ENCODE results near the gene PPP1R3D. TPM values are rescaled to one million over a fixed set of nuclear protein-coding genes. Genes with fewer than 3 reads are reported as not detected.

The PPP1R3D gene
- total RNA-seq, 4 donors from 2014 or later, result 14.5 to 20.0 (median 16.1) TPM

DNA sequence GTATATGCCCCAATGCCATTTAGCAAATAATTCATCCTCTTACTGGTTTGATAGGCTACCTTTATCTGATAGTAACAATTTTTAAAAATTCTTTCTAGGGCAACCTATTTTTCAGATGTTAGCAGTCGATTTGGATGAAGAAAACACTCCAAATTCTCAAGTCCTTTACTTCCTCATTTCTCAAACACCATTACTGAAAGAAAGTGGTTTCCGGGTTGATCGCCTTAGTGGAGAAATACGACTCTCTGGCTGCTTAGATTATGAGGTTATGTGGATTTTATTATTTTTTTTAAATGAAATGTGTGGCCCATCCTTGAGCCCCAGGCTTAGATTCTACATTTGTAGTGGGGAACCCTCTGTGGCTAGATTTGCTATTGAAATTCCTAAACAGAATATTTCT lies 44.4 kb upstream of the PPP1R3D start:
- DNase-seq (ENCODE audit: low spot score in 2 of 2), result no peak
- 77 to 82% methylated on average over 4 of the region's 4 CpGs for WGBS, 2 donors
- TF ChIP-seq, protein P1, sequence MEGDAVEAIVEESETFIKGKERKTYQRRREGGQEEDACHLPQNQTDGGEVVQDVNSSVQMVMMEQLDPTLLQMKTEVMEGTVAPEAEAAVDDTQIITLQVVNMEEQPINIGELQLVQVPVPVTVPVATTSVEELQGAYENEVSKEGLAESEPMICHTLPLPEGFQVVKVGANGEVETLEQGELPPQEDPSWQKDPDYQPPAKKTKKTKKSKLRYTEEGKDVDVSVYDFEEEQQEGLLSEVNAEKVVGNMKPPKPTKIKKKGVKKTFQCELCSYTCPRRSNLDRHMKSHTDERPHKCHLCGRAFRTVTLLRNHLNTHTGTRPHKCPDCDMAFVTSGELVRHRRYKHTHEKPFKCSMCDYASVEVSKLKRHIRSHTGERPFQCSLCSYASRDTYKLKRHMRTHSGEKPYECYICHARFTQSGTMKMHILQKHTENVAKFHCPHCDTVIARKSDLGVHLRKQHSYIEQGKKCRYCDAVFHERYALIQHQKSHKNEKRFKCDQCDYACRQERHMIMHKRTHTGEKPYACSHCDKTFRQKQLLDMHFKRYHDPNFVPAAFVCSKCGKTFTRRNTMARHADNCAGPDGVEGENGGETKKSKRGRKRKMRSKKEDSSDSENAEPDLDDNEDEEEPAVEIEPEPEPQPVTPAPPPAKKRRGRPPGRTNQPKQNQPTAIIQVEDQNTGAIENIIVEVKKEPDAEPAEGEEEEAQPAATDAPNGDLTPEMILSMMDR (IDR thresholded peaks at IDR 0.05), result no peak
- TF ChIP-seq POLR2A (IDR thresholded peaks at IDR 0.05), result no peak
- no peak overlapping the region for H3K4me3 ChIP-seq (ENCODE audit: low read depth, poor library complexity, severe bottlenecking)
- intact Hi-C loops (cut with DNase I; ENCODE audit: low total_unique reads), result no loop called here

DNA sequence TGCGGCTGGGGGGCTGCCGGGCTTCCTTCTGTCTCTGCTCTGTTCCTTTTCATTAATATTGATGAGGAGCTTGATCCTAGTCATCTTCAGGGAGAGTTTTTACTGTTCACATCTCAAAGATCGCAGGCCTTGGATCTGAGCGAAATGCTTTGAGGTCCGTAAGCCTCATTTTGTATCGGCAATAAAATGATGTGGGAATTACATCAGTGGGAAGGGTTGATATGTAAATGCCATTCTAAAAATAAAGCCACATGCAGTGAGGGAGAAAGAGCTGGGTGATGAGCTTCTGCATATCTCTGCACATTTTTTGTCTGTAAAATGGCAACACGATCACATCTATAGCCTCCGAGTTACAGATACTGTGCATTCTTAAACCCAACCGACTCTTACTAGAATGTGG lies 43.0 kb upstream of the PPP1R3D start:
- no peak overlapping the region for H3K4me3 ChIP-seq (ENCODE audit: low read depth, poor library complexity, severe bottlenecking)
- DNase-seq (ENCODE audit: low spot score in 2 of 2), result no peak
- whole genome bisulfite sequencing, 2 donors, result 87% methylated on average over 9 of the region's 9 CpGs
- no peak for TF ChIP-seq POLR2A (IDR thresholded peaks at IDR 0.05)
- TF ChIP-seq, protein P1 (IDR thresholded peaks at IDR 0.05), result no peak
- intact Hi-C loops (cut with DNase I; ENCODE audit: low total_unique reads), result no loop called here

DNA sequence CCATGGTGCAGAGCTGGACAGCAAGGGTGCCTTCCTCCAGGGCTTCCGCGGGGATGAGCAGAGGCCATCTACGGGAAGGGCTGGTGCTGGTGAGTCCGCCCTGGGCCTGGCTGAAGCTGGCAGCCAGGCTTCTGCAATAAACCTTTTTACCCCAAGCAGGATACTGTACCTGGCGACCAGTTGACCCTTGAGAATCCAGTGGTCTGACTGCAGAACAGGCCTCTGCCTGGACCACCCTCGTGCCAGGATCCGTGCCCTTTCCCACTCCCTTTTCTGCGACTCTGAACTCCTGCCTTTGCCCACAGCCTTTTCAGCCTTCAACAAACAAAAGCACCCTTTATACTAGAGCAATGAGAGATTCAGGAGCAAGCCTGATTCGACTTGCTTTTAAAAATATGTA lies 37.0 kb upstream of the PPP1R3D start:
- DNase-seq (ENCODE audit: low spot score in 2 of 2), result no peak
- intact Hi-C loops (cut with DNase I; ENCODE audit: low total_unique reads), result no loop called here
- WGBS, 2 donors, result 84 to 86% methylated on average over 8 to 9 of the region's 9 CpGs
- TF ChIP-seq POLR2A (IDR thresholded peaks at IDR 0.05), result no peak
- TF ChIP-seq, protein P1 (IDR thresholded peaks at IDR 0.05), result no peak
- no peak overlapping the region for H3K4me3 ChIP-seq (ENCODE audit: low read depth, poor library complexity, severe bottlenecking)

DNA sequence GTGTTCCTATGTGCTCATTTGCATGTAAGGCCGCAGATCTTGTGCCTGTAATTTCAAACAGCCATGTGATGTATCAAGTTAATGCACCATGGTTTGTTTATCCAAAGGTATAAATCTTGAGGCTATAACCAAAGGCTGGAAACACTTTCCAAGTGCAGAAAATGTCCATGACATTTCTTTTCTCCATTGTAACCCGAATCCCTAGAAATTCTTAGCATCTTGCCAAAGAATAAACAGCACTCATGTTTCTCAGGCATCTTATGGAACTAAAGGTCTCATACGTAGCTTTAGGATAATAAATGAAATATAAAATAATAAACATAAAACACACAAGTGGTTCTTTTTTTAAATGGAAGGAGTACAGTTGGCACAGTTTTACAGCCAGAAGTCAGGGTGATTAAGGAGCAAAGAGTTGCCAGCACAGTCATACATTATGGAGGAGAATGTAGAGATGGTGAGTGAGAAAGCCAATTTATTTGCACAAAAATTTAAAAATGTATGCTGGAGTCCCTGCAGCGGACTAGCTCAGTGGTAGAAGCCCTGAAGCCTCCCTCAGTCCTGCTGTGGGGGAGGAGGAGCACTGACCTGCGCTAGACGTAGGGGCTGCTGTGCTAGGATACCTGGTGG lies 36.2 kb upstream of the PPP1R3D start:
- intact Hi-C loops (cut with DNase I; ENCODE audit: low total_unique reads), result no loop called here
- no peak for TF ChIP-seq POLR2A (IDR thresholded peaks at IDR 0.05)
- TF ChIP-seq, protein P1 (IDR thresholded peaks at IDR 0.05), result no peak
- no peak for DNase-seq (ENCODE audit: low spot score in 2 of 2)
- no peak overlapping the region for H3K4me3 ChIP-seq (ENCODE audit: low read depth, poor library complexity, severe bottlenecking)
- WGBS, 2 donors, result 81 to 85% methylated on average over 6 of the region's 6 CpGs

DNA sequence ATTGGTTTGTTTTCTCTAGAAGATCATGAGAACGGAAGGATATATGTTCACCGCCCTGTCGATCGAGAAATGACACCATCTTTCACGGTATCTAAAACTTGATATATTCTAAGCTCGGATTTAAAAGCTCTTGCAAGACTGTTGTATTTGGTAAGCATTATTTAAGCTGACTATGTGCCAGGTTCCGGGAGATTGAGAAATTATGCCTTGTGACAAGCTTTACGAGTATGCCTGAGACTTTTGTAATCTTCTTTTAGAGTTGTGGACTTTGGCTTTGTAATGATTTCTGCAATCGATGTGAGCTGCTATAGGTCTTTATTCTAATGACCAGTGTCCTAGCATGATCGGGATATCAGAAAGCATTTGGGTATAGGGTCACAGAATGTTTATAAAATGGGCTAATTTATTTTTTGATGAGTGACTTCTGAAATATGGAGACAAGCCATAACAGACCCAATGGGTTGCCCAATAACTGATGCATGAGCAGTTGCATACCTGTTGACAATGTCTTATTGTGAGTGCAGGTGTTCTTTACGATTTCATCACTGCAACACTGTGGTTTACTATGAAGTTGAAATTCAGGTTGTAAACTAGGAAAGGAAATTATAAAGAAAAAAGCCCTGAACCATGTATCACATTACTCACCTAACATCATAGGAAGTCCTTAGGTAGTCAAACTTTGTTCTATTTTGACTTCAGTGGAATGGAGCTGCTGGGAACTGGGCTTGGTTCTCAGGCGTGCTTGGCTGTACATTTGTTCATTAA lies 32.1 kb upstream of the PPP1R3D start:
- intact Hi-C loops (cut with DNase I; ENCODE audit: low total_unique reads), result no loop called here
- no peak overlapping the region for H3K4me3 ChIP-seq (ENCODE audit: low read depth, poor library complexity, severe bottlenecking)
- WGBS, 2 donors, result 69 to 70% methylated on average over 12 of the region's 12 CpGs
- TF ChIP-seq POLR2A (IDR thresholded peaks at IDR 0.05), result no peak
- DNase-seq (ENCODE audit: low spot score in 2 of 2), result no peak

DNA sequence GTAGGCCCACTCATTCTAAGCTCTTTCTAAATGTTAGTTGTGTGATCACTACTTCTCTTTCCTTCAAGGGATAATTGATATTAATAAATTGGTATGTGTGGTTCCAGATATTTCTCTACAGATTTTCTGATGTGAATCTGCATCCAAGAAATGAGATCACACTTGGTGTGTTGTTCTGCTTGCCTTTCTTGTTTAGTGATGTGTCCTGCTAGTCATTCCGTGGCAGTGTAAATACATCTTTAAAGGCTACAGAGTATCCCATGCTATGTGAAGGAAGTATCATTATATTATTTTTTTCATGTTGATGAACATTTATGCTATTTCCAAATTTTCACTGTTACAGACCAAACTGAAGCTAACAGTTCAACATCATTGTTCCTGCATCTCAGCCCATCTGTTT lies 31.3 kb upstream of the PPP1R3D start:
- 64 to 73% methylated on average over 1 of the region's 1 CpG for WGBS, 2 donors
- TF ChIP-seq, protein P1 (IDR thresholded peaks at IDR 0.05), result no peak
- no peak for TF ChIP-seq POLR2A (IDR thresholded peaks at IDR 0.05)
- no peak for DNase-seq (ENCODE audit: low spot score in 2 of 2)
- no peak overlapping the region for H3K4me3 ChIP-seq (ENCODE audit: low read depth, poor library complexity, severe bottlenecking)
- intact Hi-C loops (cut with DNase I; ENCODE audit: low total_unique reads), result no loop called here
